ENCODE results near the gene RNF128.
"Not testable (repeated sequence)": the region's sequence is repeated elsewhere in the genome, so short reads cannot be mapped to it uniquely, and the experiment has no call there.

The RNF128 gene

DNA sequence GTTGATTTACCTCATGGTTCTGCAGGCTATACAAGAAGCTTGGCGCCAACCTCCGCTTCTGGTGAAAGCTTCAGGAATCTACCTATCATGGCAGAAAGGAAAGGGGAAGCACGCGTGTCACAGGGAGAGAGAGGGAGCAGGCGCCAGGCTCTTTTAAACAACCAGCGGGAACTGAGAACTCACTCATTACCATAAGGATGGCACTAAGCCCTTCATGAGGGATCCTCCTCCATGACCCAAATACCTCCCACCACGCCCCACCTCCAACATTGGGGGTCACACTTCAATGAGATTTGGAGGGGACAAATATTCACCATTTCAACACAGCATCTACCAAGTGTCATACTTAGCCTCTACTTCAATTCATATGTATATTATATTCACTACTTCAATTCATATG is 57.2 kb downstream of the RNF128 start:
- Mint-ChIP-seq H3K9me3 (no peaks in the 10 kb centered on the region), H3K4me3 (no peak overlapping the region), H3K36me3 (no peaks in the 10 kb centered on the region), H3K27me3 (no peaks in the 10 kb centered on the region), H3K4me1 (no peaks in the 10 kb centered on the region), H3K27ac (no peak overlapping the region)
- no peak for DNase-seq
- CTCF ChIA-PET = no interaction called here

DNA sequence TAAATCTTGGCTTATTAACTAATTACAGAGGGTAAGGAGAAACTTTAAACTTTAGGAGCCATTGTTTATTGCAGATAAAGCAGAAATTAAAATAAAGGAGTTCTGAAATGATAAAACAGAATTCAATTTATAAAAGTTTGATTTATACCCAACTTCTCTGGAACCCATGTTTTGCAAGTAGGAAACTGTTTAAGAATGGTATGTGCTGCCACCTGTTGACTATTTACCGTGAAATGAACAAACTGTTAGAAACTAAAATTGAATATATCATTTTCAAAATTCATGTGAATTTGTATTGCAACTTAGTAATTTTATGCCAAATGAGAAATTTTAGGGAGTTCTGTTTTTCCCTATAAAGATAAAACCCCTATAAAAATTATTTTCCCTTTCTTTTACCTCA is 65.0 kb downstream of the RNF128 start:
- no peak for DNase-seq
- no peaks in the 10 kb centered on the region for H3K36me3 Mint-ChIP-seq
- no peaks in the 10 kb centered on the region for H3K9me3 Mint-ChIP-seq
- CTCF ChIA-PET = interaction anchor here (1.0 kb wide), 1 partner anchor 172 kb away, joined by 4 read pairs; no protein-coding TSS in a partner anchor
- H3K27me3 Mint-ChIP-seq = no peaks in the 10 kb centered on the region
- no peaks in the 10 kb centered on the region for H3K4me1 Mint-ChIP-seq
- no peak overlapping the region for H3K27ac Mint-ChIP-seq
- no peak overlapping the region for H3K4me3 Mint-ChIP-seq

DNA sequence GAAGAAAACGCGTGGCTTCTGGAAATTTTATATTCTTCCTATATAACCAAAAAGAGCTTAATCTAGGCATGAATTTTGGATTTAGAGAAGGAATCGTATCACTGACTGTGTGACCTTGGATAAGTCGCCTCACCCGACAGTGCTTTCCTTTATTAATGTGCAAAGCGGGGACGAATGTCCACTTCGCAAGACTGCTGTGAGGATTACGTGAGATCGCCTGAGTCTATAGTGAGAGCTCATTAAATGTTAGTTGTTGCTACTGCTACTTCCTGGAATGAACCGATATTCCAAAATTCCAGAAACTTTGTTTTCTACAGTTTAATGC is 75.5 kb downstream of the RNF128 start:
- H3K27ac Mint-ChIP-seq = no peak overlapping the region
- DNase-seq = no peak
- CTCF ChIA-PET = no interaction called here
- peaks cover 14% of the 10 kb centered on the region for H3K4me1 Mint-ChIP-seq
- peaks cover 2% of the 10 kb centered on the region for H3K36me3 Mint-ChIP-seq
- H3K27me3 Mint-ChIP-seq = peaks cover 35% of the 10 kb centered on the region
- no peaks in the 10 kb centered on the region for H3K9me3 Mint-ChIP-seq
- H3K4me3 Mint-ChIP-seq = peak overlapping the region; percentile 85

DNA sequence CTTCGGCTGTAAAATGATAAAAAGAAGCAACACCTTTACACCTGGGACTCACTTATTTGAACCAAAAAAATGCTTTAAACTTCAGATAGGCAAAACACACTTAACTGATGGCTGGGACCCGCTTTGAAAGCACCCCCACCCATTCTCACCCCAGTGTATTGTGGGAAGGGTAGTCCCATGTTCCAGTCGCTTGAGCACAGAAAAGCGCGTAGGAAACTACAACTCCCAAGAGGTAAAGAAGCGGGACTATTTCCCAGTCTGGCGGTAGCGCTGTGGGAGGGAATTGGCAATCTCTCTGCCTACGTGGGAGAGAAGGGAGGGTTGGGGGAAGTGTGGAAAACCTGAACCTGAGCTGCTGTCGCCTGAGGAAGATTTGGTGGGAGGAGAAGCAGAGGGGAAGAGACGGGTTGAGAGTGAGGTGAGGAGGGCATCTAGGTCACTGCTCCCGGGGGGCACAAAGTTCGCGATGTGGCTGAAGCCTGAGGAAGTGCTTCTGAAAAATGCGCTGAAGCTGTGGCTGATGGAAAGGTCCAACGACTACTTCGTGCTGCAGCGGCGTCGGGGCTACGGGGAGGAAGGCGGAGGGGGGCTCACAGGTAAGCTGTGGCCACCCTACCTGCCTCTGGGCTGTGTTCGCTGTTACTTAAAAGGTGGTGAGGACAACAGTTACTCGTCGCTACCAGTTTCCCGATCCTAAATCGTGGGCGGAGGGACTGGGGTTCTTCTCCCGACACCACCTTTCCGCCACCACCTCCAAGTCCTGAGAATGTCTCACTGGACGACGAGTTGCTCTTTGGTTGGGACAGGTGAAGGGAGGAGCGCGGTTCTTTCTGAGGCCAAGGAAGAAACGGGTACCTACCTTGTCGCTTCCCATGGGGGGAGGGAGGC is 76.1 kb downstream of the RNF128 start, which contains the start of gene TBC1D8B:
Gene TBC1D8B (plus strand): TSS at position 286 of the 888 bp plus-strand sequence. CDS start 181 bp downstream, at position 467.
- Mint-ChIP-seq H3K27me3 (peaks cover 35% of the 10 kb centered on the region), H3K4me3 (peak within 1 kb of the TSS; percentile 85), H3K9me3 (no peaks in the 10 kb centered on the region), H3K36me3 (peaks cover 2% of the 10 kb centered on the region), H3K4me1 (peaks cover 14% of the 10 kb centered on the region), H3K27ac (no peak within 1 kb of the TSS)
- CTCF ChIA-PET = no interaction called here
- DNase-seq = peak; percentile 27

DNA sequence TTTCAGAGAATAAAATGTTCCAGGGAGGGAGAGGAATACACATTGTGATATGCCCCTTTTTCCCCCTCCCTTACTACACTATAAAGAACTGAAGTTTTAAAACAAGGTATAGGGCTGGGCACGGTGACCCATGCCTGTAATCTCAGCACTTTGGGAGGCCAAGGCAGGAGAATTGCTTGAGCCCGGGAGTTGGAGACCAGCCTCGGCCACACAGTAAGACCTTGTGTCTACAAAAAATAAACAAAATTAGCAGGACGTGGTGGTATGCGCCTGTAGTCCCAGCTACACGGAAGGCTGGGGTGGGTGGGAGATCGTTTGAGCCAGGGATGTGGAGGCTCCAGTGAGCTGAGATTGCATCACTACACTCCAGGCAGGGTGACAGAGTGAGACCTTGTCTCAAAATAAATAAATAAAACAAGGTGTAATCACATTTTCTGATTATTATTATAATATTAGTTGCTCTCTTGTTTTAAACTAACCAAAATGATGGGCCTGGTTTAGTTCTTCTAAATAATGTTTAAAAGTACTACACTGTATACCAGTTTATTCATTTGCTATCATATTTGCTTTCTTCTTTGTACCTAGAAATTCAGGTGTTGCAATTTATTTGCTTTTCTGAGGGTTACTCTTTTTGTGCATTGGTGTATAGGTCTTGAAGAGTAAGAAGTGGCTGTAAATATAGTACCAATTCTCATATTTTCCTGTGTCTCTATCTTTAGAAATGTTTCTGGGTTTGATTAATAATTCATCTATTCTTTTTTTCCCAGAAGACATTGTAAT is 84.8 kb downstream of the RNF128 start:
- Mint-ChIP-seq H3K4me1 (no peaks in the 10 kb centered on the region), H3K27ac (no peak overlapping the region), H3K4me3 (no peak overlapping the region), H3K9me3 (peaks cover 2% of the 10 kb centered on the region), H3K36me3 (no peaks in the 10 kb centered on the region), H3K27me3 (no peaks in the 10 kb centered on the region)
- CTCF ChIA-PET = no interaction called here
- no peak for DNase-seq

DNA sequence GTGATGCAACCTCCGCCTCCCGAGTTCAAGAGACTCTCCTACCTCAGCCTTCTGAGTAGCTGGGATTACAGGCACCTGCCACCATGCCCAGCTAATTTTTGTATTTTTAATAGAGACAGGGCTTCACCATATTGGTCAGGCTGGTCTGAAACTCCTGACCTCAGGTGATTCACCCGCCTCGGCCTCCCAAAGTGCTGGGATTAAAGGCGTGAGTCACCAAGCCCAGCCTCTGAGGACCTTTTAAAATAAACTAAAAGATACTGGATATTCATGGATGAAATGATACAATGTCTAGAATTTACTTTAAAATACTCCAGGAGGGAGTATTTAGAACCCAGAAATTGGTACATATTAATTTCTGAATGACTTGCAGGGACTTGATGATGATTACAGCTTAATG is 86.4 kb downstream of the RNF128 start:
- H3K27ac Mint-ChIP-seq, H3K4me1 Mint-ChIP-seq, CTCF ChIA-PET, H3K9me3 Mint-ChIP-seq, H3K4me3 Mint-ChIP-seq, H3K27me3 Mint-ChIP-seq, DNase-seq, H3K36me3 Mint-ChIP-seq: not testable (repeated sequence)

DNA sequence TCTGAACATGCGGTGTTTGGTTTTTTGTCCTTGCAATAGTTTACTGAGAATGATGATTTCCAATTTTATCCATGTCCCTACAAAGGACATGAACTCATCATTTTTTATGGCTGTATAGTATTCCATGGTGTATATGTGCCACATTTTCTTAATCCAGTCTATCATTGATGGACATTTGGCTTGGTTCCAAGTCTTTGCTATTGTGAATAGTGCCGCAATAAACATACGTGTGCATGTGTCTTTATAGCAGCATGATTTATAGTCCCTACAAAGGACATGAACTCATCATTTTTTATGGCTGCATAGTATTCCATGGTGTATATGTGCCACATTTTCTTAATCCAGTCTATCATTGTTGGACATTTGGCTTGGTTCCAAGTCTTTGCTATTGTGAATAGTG is 87.6 kb downstream of the RNF128 start:
- H3K36me3 Mint-ChIP-seq, CTCF ChIA-PET, H3K9me3 Mint-ChIP-seq, H3K4me1 Mint-ChIP-seq, H3K4me3 Mint-ChIP-seq, H3K27me3 Mint-ChIP-seq, H3K27ac Mint-ChIP-seq, DNase-seq: not testable (repeated sequence)

Measured in activated naive CD4-positive, alpha-beta T cell treated with anti-CD3 and anti-CD28 coated beads, Interleukin-2, amount 10 ng/mL, durations not matched to agents 7 days and 5 days (primary cell).